Gastrocnemius medialis (tissue), 4 donors: ENCODE results near the gene PNMT. TPM values are rescaled to one million over a fixed set of nuclear protein-coding genes. Genes with fewer than 3 reads are reported as not detected.

Experiments
- ATAC-seq, 2 donors: fragments of 150-250 bp; one replicate each; pipeline ENCODE4 v1.9.1; 2016
- DNase-seq, 2 donors: peaks; one replicate each; pipeline ENCODE4 v3.0.0-alpha.2; 2019
- H3K27ac ChIP-seq, 4 donors: fragments of 200-600 bp; sonication (generic); 1 replicate in 1 of 4; 2 replicates in 3 of 4; pipeline ENCODE4 v1.5.1; 2016 to 2018; ENCODE audit warnings: mild to moderate bottlenecking in 2 of 4, moderate library complexity in 1 of 4
- H3K27me3 ChIP-seq, 3 donors: fragments of 200-600 bp; sonication (generic) in 2 of 3; 1 replicate in 1 of 3; 2 replicates in 2 of 3; pipeline versions ENCODE4 v1.5.1 to v1.6.0; 2016 to 2019; ENCODE audit warnings: mild to moderate bottlenecking in 1 of 3, moderate library complexity in 1 of 3
- H3K36me3 ChIP-seq, 2 donors: fragments of 200-600 bp; sonication (generic) in 1 of 2; one replicate each; pipeline ENCODE4 v1.5.1; 2017 to 2018
- H3K4me1 ChIP-seq, 2 donors: fragments of 200-600 bp; sonication (generic) in 1 of 2; one replicate each; pipeline ENCODE4 v1.5.1; 2016 to 2017; ENCODE audit warnings: mild to moderate bottlenecking in 2 of 2
- H3K4me3 ChIP-seq, 4 donors: fragments of 200-600 bp; sonication (generic) in 3 of 4; 1 replicate in 1 of 4; 2 replicates in 3 of 4; pipeline ENCODE4 v1.5.1; 2016 to 2019; ENCODE audit warnings: mild to moderate bottlenecking in 2 of 4
- H3K9me3 ChIP-seq, 3 donors: fragments of 200-600 bp; sonication (generic) in 2 of 3; 1 replicate in 1 of 3; 2 replicates in 2 of 3; pipeline ENCODE4 v1.5.1; 2016 to 2019
- CTCF ChIP-seq, 5 experiments: fragments of 450-650 bp in 3 of 5; fragments of 200-600 bp in 2 of 5; sonication (generic) in 2 of 5; IDR thresholded peaks in 4 of 5; conservative IDR thresholded peaks in 1 of 5; 1 replicate in 4 of 5; 2 replicates in 1 of 5; pipeline ENCODE4 v1.5.1; 2016 to 2019; ENCODE audit warnings: antibody characterized with exemption in 5 of 5, mild to moderate bottlenecking in 3 of 5, moderate library complexity in 3 of 5
- POLR2A ChIP-seq, 2 donors: fragments of 450-650 bp; IDR thresholded peaks; one replicate each; pipeline ENCODE4 v1.6.1; 2017; ENCODE audit warnings: antibody characterized with exemption in 2 of 2, mild to moderate bottlenecking in 2 of 2, moderate library complexity in 2 of 2
- in situ Hi-C, 4 donors: fragments of 200-750 bp; cut with MboI; loops; one replicate each; pipeline versions ENCODE4 v1.15.0 to v1.8.0; 2017; ENCODE audit warnings: low sequenced_read_pairs in 4 of 4
- intact Hi-C: fragments of 100-400 bp; cut with DNase I; formaldehyde crosslinking; loops from one replicate; pipeline ENCODE4 v1.15.1; 2023; ENCODE audit warnings: low total_unique reads
- total RNA-seq, 4 donors: library from RNA; depleted of rRNA; stranded (reverse); fragments of >200 nt; gene quantifications; one replicate each; pipeline versions ENCODE4 v1.1.0 to v1.2.3, GENCODE V29; 2016

The PNMT gene
- total RNA-seq, 4 donors from 2014 or later = 2.0 to 11.8 (median 7.1) TPM

GRCh38 chr17:39716879-39717536 is 48.8 kb downstream of the PNMT start:
- no peak overlapping the region for H3K4me3 ChIP-seq
- ATAC-seq (peak; percentile 52 to 79), DNase-seq (peak in 1 of 2 donors; percentile 44)
- H3K36me3 ChIP-seq = peaks cover 0 to 9% of the 10 kb centered on the region in 2 donors
- H3K4me1 ChIP-seq = peaks cover 12 to 13% of the 10 kb centered on the region in 2 donors
- in situ Hi-C loops (no loop called here), intact Hi-C loops (no loop called here)
- H3K27ac ChIP-seq = peak overlapping the region in 3 of 4 donors; percentile 5 to 67 (median 52)
- no peaks in the 10 kb centered on the region for H3K9me3 ChIP-seq
- H3K27me3 ChIP-seq = no peaks in the 10 kb centered on the region
- TF ChIP-seq CTCF (IDR thresholded peaks at IDR 0.05 in 4 of 5, conservative IDR thresholded peaks at IDR 0.05 in 1 of 5) (no peak), POLR2A (IDR thresholded peaks at IDR 0.05) (no peak)

- no peaks in the 10 kb centered on the region for H3K9me3 ChIP-seq
- in situ Hi-C loops = no loop called here
- peaks cover 12 to 13% of the 10 kb centered on the region in 2 donors for H3K4me1 ChIP-seq
- intact Hi-C loops = no loop called here
- no peak for TF ChIP-seq POLR2A (IDR thresholded peaks at IDR 0.05)
- TF ChIP-seq CTCF (IDR thresholded peaks at IDR 0.05 in 4 of 5, conservative IDR thresholded peaks at IDR 0.05 in 1 of 5) = no peak
- DNase-seq = no peak
- H3K36me3 ChIP-seq = peaks cover 0 to 4% of the 10 kb centered on the region in 2 donors
- no peaks in the 10 kb centered on the region for H3K27me3 ChIP-seq
- ATAC-seq = no peak
- H3K27ac ChIP-seq = peak overlapping the region in 1 of 4 donors; percentile 14
- H3K4me3 ChIP-seq = no peak overlapping the region
These were observed 49.4 kb downstream of the PNMT start for GRCh38 chr17:39717660-39718059.

GRCh38 chr17:39719563-39720355 is 51.5 kb downstream of the PNMT start:
- TF ChIP-seq POLR2A (IDR thresholded peaks at IDR 0.05) = no peak
- TF ChIP-seq CTCF (IDR thresholded peaks at IDR 0.05 in 4 of 5, conservative IDR thresholded peaks at IDR 0.05 in 1 of 5) = no peak
- H3K9me3 ChIP-seq = no peaks in the 10 kb centered on the region
- H3K36me3 ChIP-seq = no peaks in the 10 kb centered on the region
- no peaks in the 10 kb centered on the region for H3K27me3 ChIP-seq
- no peak overlapping the region for H3K4me3 ChIP-seq
- DNase-seq (no peak), ATAC-seq (no peak)
- peaks cover 12 to 13% of the 10 kb centered on the region in 2 donors for H3K4me1 ChIP-seq
- in situ Hi-C loops = no loop called here
- no peak overlapping the region for H3K27ac ChIP-seq
- intact Hi-C loops = no loop called here

Other genes starting within 250 kb of the PNMT start
- gene MED1, start 217.2 kb upstream of the PNMT start, total RNA-seq = 10 to 100 TPM; 16.3 to 25.1 (median 17.8) TPM
- gene CDK12, start 207.0 kb upstream of the PNMT start, total RNA-seq = 10 to 100 TPM; 10.6 to 20.9 (median 14.2) TPM
- not detected for gene NEUROD2, start 60.5 kb upstream of the PNMT start, total RNA-seq
- 1 to 10 TPM in 2 of 4 donors, not detected in 2; 1.5 to 5.1 TPM for gene PPP1R1B, start 41.5 kb upstream of the PNMT start, total RNA-seq
- 10 to 100 TPM; 31.0 to 41.7 (median 41.0) TPM for gene STARD3, start 31.3 kb upstream of the PNMT start, total RNA-seq
- gene TCAP, start 3.1 kb upstream of the PNMT start, total RNA-seq = 1,000 to 10,000 TPM; 1,768 to 3,088 (median 2,493) TPM
- gene PGAP3, start 19.6 kb downstream of the PNMT start, total RNA-seq = 1 to 10 TPM; 4.3 to 9.5 (median 6.1) TPM
- gene ERBB2, start 31.6 kb downstream of the PNMT start, total RNA-seq = 10 to 100 TPM in 3 of 4 donors, 1 to 10 TPM in 1; 6.0 to 26.4 (median 15.3) TPM
- gene MIEN1, start 62.1 kb downstream of the PNMT start, total RNA-seq = 10 to 100 TPM; 42.8 to 81.9 (median 67.7) TPM
- gene GRB7, start 69.5 kb downstream of the PNMT start, total RNA-seq = under 1 TPM in 2 of 4 donors, not detected in 2; 0.41 to 0.70 TPM
- gene IKZF3, start 195.9 kb downstream of the PNMT start, total RNA-seq = under 1 TPM; 0.07 to 0.88 (median 0.34) TPM
- not detected for gene ZPBP2, start 199.7 kb downstream of the PNMT start, total RNA-seq